HCT116 (cell line): Measurements from ENCODE around the gene IGIP. TPM values are rescaled to one million over a fixed set of nuclear protein-coding genes. Genes with fewer than 3 reads are reported as not detected.

Experiments used
- ATAC-seq: fragments of 200-7000 bp; cut with Tn5 transposase; 2 replicates; pipeline ENCODE4 v1.9.1; 2020; ENCODE audit warnings: mild to moderate bottlenecking, moderate library complexity
- BruUV-seq: library from RNA; stranded (reverse); fragments of 400-500 nt; replicated peaks from 2 replicates; lab custom pipeline; 2021; lab: Mats Ljungman, UMichigan
- CTCF ChIA-PET: fragments of 300-600 bp; sonication (Branson Sonifier 250); formaldehyde crosslinking; loops from one replicate; lab custom pipeline; 2021; ENCODE audit warnings: antibody characterized with exemption; lab: Charles Lee
- POLR2A ChIA-PET: fragments of 300-600, 350-600 bp; sonication (Branson Sonifier 250); formaldehyde crosslinking; loops from one replicate; lab custom pipeline; 2021; ENCODE audit warnings: antibody characterized with exemption; lab: Charles Lee
- RAD21 ChIA-PET, 2 experiments: fragments of 300-600 bp; sonication (Branson Sonifier 250); formaldehyde crosslinking; loops; one replicate each; lab custom pipeline; 2023; ENCODE audit warnings: low total read pairs in 2 of 2; ENCODE audit not compliant: uncharacterized antibody in 2 of 2, unreplicated experiment in 2 of 2, low non-redundant PET in 1 of 2; lab: Charles Lee
- DNase-seq: peaks from one replicate; pipeline ENCODE4 v3.0.0-alpha.2; 2010; ENCODE audit warnings: low read depth, low spot score
- H2AFZ ChIP-seq: fragments of 200-600 bp; shearing (Covaris generic), sonication (generic); 2 replicates; pipeline ENCODE4 v1.6.1; 2017; ENCODE audit warnings: low read depth, mixed run types, mixed read lengths, antibody characterized with exemption, low read length; ENCODE audit not compliant: poor library complexity, severe bottlenecking
- H3K27ac ChIP-seq: 2 replicates; pipeline ENCODE4 v1.5.1; 2012; ENCODE audit warnings: low read depth, low read length
- H3K27me3 ChIP-seq: fragments of 200-600 bp; sonication (generic); 2 replicates; pipeline ENCODE4 v1.6.1; 2016; ENCODE audit warnings: mixed run types, low read length, mixed read lengths; ENCODE audit not compliant: insufficient read depth
- H3K36me3 ChIP-seq, 2 experiments: fragments of 200-500 bp in 1 of 2; fragments of 200-600 bp in 1 of 2; sonication (Bioruptor generic) in 1 of 2; sonication (generic) in 1 of 2; 2 replicates each; pipeline versions ENCODE4 v1.5.1 to v1.6.1; 2014 to 2016; ENCODE audit warnings: low read length in 2 of 2, inconsistent platforms in 1 of 2, mixed read lengths in 1 of 2, mixed run types in 1 of 2; ENCODE audit not compliant: insufficient read depth in 2 of 2, control insufficient read depth in 1 of 2
- H3K4me1 ChIP-seq, 2 experiments: fragments of 200-600 bp in 1 of 2; sonication (generic) in 1 of 2; 2 replicates each; pipeline versions ENCODE4 v1.5.1 to v1.6.1; 2012 to 2017; ENCODE audit warnings: low read length in 2 of 2, inconsistent platforms in 1 of 2, mild to moderate bottlenecking in 1 of 2, mixed read lengths in 1 of 2, mixed run types in 1 of 2, moderate library complexity in 1 of 2; ENCODE audit not compliant: insufficient read depth in 2 of 2, control insufficient read depth in 1 of 2
- H3K4me2 ChIP-seq: fragments of 200-600 bp; sonication (generic); 2 replicates; pipeline ENCODE4 v1.6.1; 2017; ENCODE audit warnings: mixed run types, low read length, mixed read lengths
- H3K4me3 ChIP-seq, 2 experiments: fragments of 200-600 bp in 1 of 2; sonication (generic) in 1 of 2; replicated peaks in 1 of 2; 2 replicates each; pipeline ENCODE4 v1.5.1; 2011 to 2016; ENCODE audit warnings: low read length in 2 of 2, control low read depth in 1 of 2, low read depth in 1 of 2, mild to moderate bottlenecking in 1 of 2, mixed read lengths in 1 of 2, mixed run types in 1 of 2
- H3K79me2 ChIP-seq: fragments of 200-600 bp; sonication (generic); 2 replicates; pipeline ENCODE4 v1.6.1; 2017; ENCODE audit warnings: mild to moderate bottlenecking, mixed run types, low read length, moderate library complexity, mixed read lengths; ENCODE audit not compliant: insufficient read depth
- H3K9ac ChIP-seq: fragments of 200-600 bp; sonication (generic); 2 replicates; pipeline ENCODE4 v1.6.1; 2016; ENCODE audit warnings: low read length, mixed read lengths
- H3K9me2 ChIP-seq: fragments of 200-600 bp; sonication (generic), shearing (Covaris generic); 2 replicates; pipeline ENCODE4 v1.6.1; 2017; ENCODE audit warnings: mixed run types, mild to moderate bottlenecking, moderate library complexity; ENCODE audit not compliant: insufficient read depth
- H3K9me3 ChIP-seq, 2 experiments: fragments of 200-500 bp in 1 of 2; fragments of 200-600 bp in 1 of 2; sonication (Bioruptor generic) in 1 of 2; sonication (generic) in 1 of 2; 2 replicates each; pipeline ENCODE4 v1.6.1; 2014 to 2017; ENCODE audit warnings: low read length in 2 of 2, mixed read lengths in 2 of 2, inconsistent platforms in 1 of 2, low read depth in 1 of 2, mild to moderate bottlenecking in 1 of 2, mixed run types in 1 of 2, moderate library complexity in 1 of 2; ENCODE audit not compliant: control insufficient read depth in 1 of 2, insufficient read depth in 1 of 2
- H4K20me1 ChIP-seq: fragments of 200-600 bp; sonication (generic), shearing (Covaris generic); 2 replicates; pipeline ENCODE4 v1.6.1; 2017; ENCODE audit warnings: mixed run types, mild to moderate bottlenecking, moderate library complexity; ENCODE audit not compliant: insufficient read depth
- CBX3 ChIP-seq: IDR thresholded peaks from 2 replicates; pipeline ENCODE4 v1.6.1; 2012; ENCODE audit warnings: low read depth
- ELF1 ChIP-seq: IDR thresholded peaks from 2 replicates; pipeline ENCODE4 v1.6.1; 2012; ENCODE audit warnings: low read depth, borderline replicate concordance
- EZH2 ChIP-seq: fragments of 200-600 bp; sonication (generic); IDR thresholded peaks from 2 replicates; pipeline ENCODE4 v1.6.1; 2017; ENCODE audit warnings: antibody characterized with exemption, mixed run types
- FOSL1 ChIP-seq: IDR thresholded peaks from 2 replicates; pipeline ENCODE4 v1.6.1; 2012; ENCODE audit warnings: low read depth
- POLR2AphosphoS5 ChIP-seq: IDR thresholded peaks from 2 replicates; pipeline ENCODE4 v1.6.1; 2011; ENCODE audit warnings: mild to moderate bottlenecking, low read depth, low read length, moderate library complexity
- SP1 ChIP-seq: IDR thresholded peaks from 2 replicates; pipeline ENCODE4 v1.6.1; 2012; ENCODE audit warnings: low read depth
- YY1 ChIP-seq: IDR thresholded peaks from 2 replicates; pipeline ENCODE4 v1.6.1; 2011; ENCODE audit warnings: low read length, low read depth, moderate library complexity, mild to moderate bottlenecking; ENCODE audit not compliant: insufficient replicate concordance; ENCODE audit errors: extremely low read depth
- ZBTB33 ChIP-seq: IDR thresholded peaks from 2 replicates; pipeline ENCODE4 v1.6.1; 2011; ENCODE audit warnings: mild to moderate bottlenecking, low read length, moderate library complexity; ENCODE audit not compliant: insufficient replicate concordance; ENCODE audit errors: extremely low read depth
- ZFX ChIP-seq: fragments of 450-650 bp; IDR thresholded peaks from 2 replicates; pipeline ENCODE4 v1.6.1; 2017
- intact Hi-C: fragments of 100-400 bp; cut with micrococcal nuclease; formaldehyde crosslinking; loops from 2 replicates; pipeline ENCODE4 v1.10.0; 2022
- total RNA-seq: library from RNA; stranded (reverse); gene quantifications from one replicate; pipeline ENCODE4 v1.2.1, GENCODE V29; 2021; ENCODE audit not compliant: unreplicated experiment
- TF ChIP-seq, protein P1 (sequence below): IDR thresholded peaks from 2 replicates; pipeline ENCODE4 v1.6.1; 2012; ENCODE audit warnings: low read depth

The IGIP gene
- total RNA-seq, 1 experiment from 2014 or later: 5.2 TPM

DNA sequence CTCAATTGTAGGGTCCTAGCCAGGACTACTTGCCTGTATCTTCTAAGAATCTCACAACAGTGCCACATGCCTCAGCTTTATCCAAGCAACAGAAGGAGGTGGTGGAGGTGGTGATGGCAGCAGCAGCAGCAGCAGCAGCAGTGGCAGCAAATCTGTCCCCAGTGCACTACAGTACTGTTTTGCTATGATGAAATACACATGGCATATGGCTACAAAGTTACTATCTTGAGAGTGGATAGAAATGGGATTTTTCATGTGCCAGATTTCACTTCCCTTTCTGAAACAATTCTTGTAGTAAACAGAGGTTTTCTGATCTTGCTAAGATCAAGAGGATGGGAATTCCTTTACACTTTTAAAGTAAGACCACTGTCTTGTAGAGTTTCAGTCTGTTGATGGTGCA lies 41.2 kb downstream of the IGIP start:
- no peak overlapping the region for H3K27ac ChIP-seq
- BruUV-seq: no TSS peak
- CTCF ChIA-PET: no interaction called here
- no peak overlapping the region for H3K9ac ChIP-seq
- no peak for ATAC-seq
- H3K4me3 ChIP-seq: no peak overlapping the region
- no peaks in the 10 kb centered on the region for H3K9me3 ChIP-seq
- H2AFZ ChIP-seq: no peak overlapping the region
- intact Hi-C loops: no loop called here
- H3K27me3 ChIP-seq: no peaks in the 10 kb centered on the region
- no peaks in the 10 kb centered on the region for H3K79me2 ChIP-seq
- no peak for TF ChIP-seq CBX3
- TF ChIP-seq ZFX: no peak
- TF ChIP-seq ZBTB33: no peak
- TF ChIP-seq EZH2: no peak
- TF ChIP-seq, protein P1, sequence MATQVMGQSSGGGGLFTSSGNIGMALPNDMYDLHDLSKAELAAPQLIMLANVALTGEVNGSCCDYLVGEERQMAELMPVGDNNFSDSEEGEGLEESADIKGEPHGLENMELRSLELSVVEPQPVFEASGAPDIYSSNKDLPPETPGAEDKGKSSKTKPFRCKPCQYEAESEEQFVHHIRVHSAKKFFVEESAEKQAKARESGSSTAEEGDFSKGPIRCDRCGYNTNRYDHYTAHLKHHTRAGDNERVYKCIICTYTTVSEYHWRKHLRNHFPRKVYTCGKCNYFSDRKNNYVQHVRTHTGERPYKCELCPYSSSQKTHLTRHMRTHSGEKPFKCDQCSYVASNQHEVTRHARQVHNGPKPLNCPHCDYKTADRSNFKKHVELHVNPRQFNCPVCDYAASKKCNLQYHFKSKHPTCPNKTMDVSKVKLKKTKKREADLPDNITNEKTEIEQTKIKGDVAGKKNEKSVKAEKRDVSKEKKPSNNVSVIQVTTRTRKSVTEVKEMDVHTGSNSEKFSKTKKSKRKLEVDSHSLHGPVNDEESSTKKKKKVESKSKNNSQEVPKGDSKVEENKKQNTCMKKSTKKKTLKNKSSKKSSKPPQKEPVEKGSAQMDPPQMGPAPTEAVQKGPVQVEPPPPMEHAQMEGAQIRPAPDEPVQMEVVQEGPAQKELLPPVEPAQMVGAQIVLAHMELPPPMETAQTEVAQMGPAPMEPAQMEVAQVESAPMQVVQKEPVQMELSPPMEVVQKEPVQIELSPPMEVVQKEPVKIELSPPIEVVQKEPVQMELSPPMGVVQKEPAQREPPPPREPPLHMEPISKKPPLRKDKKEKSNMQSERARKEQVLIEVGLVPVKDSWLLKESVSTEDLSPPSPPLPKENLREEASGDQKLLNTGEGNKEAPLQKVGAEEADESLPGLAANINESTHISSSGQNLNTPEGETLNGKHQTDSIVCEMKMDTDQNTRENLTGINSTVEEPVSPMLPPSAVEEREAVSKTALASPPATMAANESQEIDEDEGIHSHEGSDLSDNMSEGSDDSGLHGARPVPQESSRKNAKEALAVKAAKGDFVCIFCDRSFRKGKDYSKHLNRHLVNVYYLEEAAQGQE: no peak
- TF ChIP-seq FOSL1: no peak
- no peak for TF ChIP-seq ELF1
- no peak for TF ChIP-seq YY1
- TF ChIP-seq SP1: no peak
- TF ChIP-seq POLR2AphosphoS5: no peak
- TF ChIP-seq, all 23 proteins: peak for 0
- Histone ChIP-seq H3K36me3 (no peaks in the 10 kb centered on the region), H4K20me1 (no peaks in the 10 kb centered on the region), H3K4me2 (no peak overlapping the region), H3K9me2 (no peaks in the 10 kb centered on the region), H3K4me1 (peaks cover 2 to 13% of the 10 kb centered on the region in 2 experiments; a peak in 2 of 4 replicates)
- POLR2A ChIA-PET: no interaction called here
- no peak for DNase-seq
- RAD21 ChIA-PET: no interaction called here
